ENCODE results near the gene CLPX.
"Not testable (repeated sequence)": the region's sequence is repeated elsewhere in the genome, so short reads cannot be mapped to it uniquely, and the experiment has no call there.

Gene CLPX

DNA sequence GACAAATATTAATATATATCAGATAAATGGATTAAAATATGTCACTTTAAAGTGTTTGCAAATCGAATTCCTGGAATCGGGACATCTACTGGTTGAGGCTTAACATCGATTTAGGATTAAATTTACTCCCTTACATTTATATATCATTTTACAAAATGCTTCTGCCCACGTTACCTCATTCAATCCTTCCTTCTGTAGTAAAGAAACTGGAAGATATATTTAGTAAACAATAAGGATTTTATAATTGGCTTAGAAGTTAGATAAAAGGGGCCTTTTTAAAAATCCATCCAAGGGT, 1.3 kb downstream of the CLPX start:
- no peaks in the 10 kb centered on the region for H3K27me3 ChIP-seq (ENCODE audit: control insufficient read depth in 1 of 2, insufficient read depth in 2 of 2, low read length in 2 of 2)
- H3K9ac ChIP-seq (ENCODE audit: low read length), result peak overlapping the region; percentile 69
- peaks cover 4% of the 10 kb centered on the region for H3K36me3 ChIP-seq (ENCODE audit: insufficient read depth, low read length)
- H3K4me1 ChIP-seq (ENCODE audit: insufficient read depth, low read length), result peaks cover 14% of the 10 kb centered on the region
- H3K4me3 ChIP-seq (ENCODE audit: low read depth in 1 of 2, low read length in 2 of 2), result peak overlapping the region; percentile 97 to 98
- H3K27ac ChIP-seq (ENCODE audit: low read depth, low read length), result peak overlapping the region; percentile 98
- no peaks in the 10 kb centered on the region for H3K9me3 ChIP-seq (ENCODE audit: low read length)

GRCh38 chr15:65182538-65182937, 2.6 kb downstream of the CLPX start:
- no peak overlapping the region for H3K4me3 ChIP-seq (ENCODE audit: low read depth in 1 of 2, low read length in 2 of 2)
- no peak overlapping the region for H3K27ac ChIP-seq (ENCODE audit: low read depth, low read length)
- H3K4me1 ChIP-seq (ENCODE audit: insufficient read depth, low read length), result peaks cover 14% of the 10 kb centered on the region
- H3K27me3 ChIP-seq (ENCODE audit: control insufficient read depth in 1 of 2, insufficient read depth in 2 of 2, low read length in 2 of 2), result no peaks in the 10 kb centered on the region
- no peak overlapping the region for H3K9ac ChIP-seq (ENCODE audit: low read length)
- H3K9me3 ChIP-seq (ENCODE audit: low read length), result no peaks in the 10 kb centered on the region
- H3K36me3 ChIP-seq (ENCODE audit: insufficient read depth, low read length), result peaks cover 10% of the 10 kb centered on the region

GRCh38 chr15:65181582-65182353, 3.4 kb downstream of the CLPX start:
- Histone ChIP-seq H3K4me1 (ENCODE audit: insufficient read depth, low read length) (peaks cover 14% of the 10 kb centered on the region), H3K36me3 (ENCODE audit: insufficient read depth, low read length) (peaks cover 18% of the 10 kb centered on the region)
- not testable (repeated sequence) for H3K4me3 ChIP-seq (ENCODE audit: low read depth in 1 of 2, low read length in 2 of 2); H3K27ac ChIP-seq (ENCODE audit: low read depth, low read length); H3K9ac ChIP-seq (ENCODE audit: low read length); H3K27me3 ChIP-seq (ENCODE audit: control insufficient read depth in 1 of 2, insufficient read depth in 2 of 2, low read length in 2 of 2); H3K9me3 ChIP-seq (ENCODE audit: low read length)

DNA sequence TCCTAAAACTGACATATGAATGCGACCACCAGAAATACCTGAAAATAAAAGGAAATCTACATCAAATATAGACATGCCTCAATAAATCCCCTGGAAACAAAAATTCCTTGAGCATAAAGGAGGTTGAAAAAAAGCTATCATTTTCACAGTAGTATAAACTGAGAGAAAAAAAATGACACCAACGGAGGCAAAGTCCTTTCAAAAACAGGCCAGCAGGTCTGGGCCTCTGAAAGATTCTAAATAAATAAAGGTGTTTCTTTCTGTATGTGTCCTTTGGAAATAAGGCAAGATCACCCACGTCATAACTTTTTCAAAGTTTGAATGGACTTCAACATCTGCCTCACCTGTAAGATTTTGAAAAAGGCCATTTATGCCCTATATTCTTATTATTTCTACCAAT, 5.0 kb downstream of the CLPX start:
- Histone ChIP-seq H3K4me3 (ENCODE audit: low read depth in 1 of 2, low read length in 2 of 2) (no peak overlapping the region), H3K27me3 (ENCODE audit: control insufficient read depth in 1 of 2, insufficient read depth in 2 of 2, low read length in 2 of 2) (no peaks in the 10 kb centered on the region), H3K36me3 (ENCODE audit: insufficient read depth, low read length) (peaks cover 28% of the 10 kb centered on the region), H3K4me1 (ENCODE audit: insufficient read depth, low read length) (peaks cover 14% of the 10 kb centered on the region), H3K27ac (ENCODE audit: low read depth, low read length) (no peak overlapping the region), H3K9ac (ENCODE audit: low read length) (no peak overlapping the region), H3K9me3 (ENCODE audit: low read length) (no peaks in the 10 kb centered on the region)

DNA sequence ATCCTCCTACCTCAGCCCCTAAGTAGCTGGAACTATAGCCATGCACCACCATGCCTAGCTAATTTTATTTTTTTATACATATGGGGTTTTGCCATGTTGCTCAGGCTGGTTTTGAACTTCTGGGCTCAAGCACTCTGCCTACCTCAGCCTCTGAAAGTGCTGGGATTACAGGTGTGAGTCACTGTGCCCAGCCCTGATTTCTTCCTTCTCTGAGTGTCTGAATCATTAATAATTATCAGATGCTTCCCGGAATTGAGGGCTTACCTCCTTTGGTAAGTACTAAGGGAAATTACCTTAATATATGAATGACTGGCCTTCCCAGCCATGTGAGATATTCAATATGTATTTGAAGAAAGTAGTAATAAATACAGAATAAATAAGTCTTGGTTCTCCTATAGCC, 7.2 kb downstream of the CLPX start:
- peaks cover 42% of the 10 kb centered on the region for H3K36me3 ChIP-seq (ENCODE audit: insufficient read depth, low read length)
- peaks cover 9% of the 10 kb centered on the region for H3K4me1 ChIP-seq (ENCODE audit: insufficient read depth, low read length)
- H3K9me3 ChIP-seq (ENCODE audit: low read length), result no peaks in the 10 kb centered on the region
- no peak overlapping the region for H3K9ac ChIP-seq (ENCODE audit: low read length)
- H3K27ac ChIP-seq (ENCODE audit: low read depth, low read length), result no peak overlapping the region
- H3K4me3 ChIP-seq (ENCODE audit: low read depth in 1 of 2, low read length in 2 of 2), result no peak overlapping the region
- H3K27me3 ChIP-seq (ENCODE audit: control insufficient read depth in 1 of 2, insufficient read depth in 2 of 2, low read length in 2 of 2), result no peaks in the 10 kb centered on the region

DNA sequence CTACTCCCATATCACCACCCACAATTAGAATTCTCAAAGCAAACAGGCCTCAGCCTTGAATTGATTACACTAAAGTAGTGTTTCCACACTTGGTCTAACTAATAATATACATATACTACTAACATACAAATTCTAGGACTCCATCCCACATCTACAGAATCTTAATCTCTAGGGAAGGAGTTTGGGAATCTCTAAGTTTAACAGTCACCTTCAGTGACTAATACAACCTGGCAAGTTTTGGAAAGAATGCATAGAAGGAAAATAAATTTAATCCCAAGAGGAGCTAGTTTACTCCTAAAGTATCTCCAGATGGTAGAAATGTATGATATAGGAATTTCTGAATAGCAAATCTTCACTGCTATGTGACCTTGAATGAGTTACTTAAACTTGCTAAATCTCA, 9.1 kb downstream of the CLPX start:
- Histone ChIP-seq H3K9ac (ENCODE audit: low read length) (peak overlapping the region; percentile 27), H3K4me3 (ENCODE audit: low read depth in 1 of 2, low read length in 2 of 2) (no peak overlapping the region), H3K27me3 (ENCODE audit: control insufficient read depth in 1 of 2, insufficient read depth in 2 of 2, low read length in 2 of 2) (no peaks in the 10 kb centered on the region), H3K4me1 (ENCODE audit: insufficient read depth, low read length) (no peaks in the 10 kb centered on the region), H3K27ac (ENCODE audit: low read depth, low read length) (no peak overlapping the region), H3K9me3 (ENCODE audit: low read length) (no peaks in the 10 kb centered on the region), H3K36me3 (ENCODE audit: insufficient read depth, low read length) (peaks cover 56% of the 10 kb centered on the region)

DNA sequence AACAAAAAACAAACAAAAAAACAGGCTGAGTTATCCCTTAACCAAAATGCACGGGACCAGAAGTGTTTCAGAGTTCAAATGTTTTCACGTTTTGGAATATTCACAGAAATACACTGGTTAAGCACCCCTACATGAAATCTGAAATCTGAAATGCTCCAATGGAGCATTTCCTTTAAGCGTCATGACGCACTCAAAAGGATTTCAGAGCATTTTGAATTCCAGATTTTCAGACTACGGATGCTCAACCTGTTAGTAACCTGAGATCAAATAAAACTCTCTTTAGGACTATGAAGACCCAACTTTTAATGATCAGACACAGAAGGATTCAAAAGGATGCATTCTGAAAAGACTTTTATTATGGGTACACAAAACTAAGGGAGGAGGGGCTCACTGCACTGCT, 9.6 kb downstream of the CLPX start:
- H3K27me3 ChIP-seq (ENCODE audit: control insufficient read depth in 1 of 2, insufficient read depth in 2 of 2, low read length in 2 of 2), result no peaks in the 10 kb centered on the region
- H3K27ac ChIP-seq (ENCODE audit: low read depth, low read length), result no peak overlapping the region
- no peak overlapping the region for H3K4me3 ChIP-seq (ENCODE audit: low read depth in 1 of 2, low read length in 2 of 2)
- no peaks in the 10 kb centered on the region for H3K9me3 ChIP-seq (ENCODE audit: low read length)
- H3K4me1 ChIP-seq (ENCODE audit: insufficient read depth, low read length), result no peaks in the 10 kb centered on the region
- H3K36me3 ChIP-seq (ENCODE audit: insufficient read depth, low read length), result peaks cover 57% of the 10 kb centered on the region
- peak overlapping the region; percentile 27 for H3K9ac ChIP-seq (ENCODE audit: low read length)

DNA sequence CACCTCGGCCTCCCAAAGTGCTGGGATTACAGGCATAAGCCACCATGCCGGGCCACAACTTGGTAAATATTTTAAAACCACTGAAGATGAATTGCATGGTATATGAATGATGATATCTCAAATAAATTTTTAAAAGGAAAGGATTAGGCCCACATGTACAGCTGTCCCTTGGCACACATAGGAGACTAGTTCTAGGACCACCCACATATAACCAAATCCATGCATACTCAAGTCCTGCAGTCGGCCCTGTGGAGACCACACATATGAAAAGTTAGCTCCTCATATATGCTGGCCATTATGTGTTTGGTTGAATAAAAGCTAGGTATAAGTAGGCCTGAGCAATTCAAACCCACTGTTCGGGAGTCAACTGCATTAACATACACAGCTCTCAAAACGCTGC, 10.6 kb downstream of the CLPX start:
- H3K27ac ChIP-seq (ENCODE audit: low read depth, low read length), result no peak overlapping the region
- H3K36me3 ChIP-seq (ENCODE audit: insufficient read depth, low read length), result peaks cover 61% of the 10 kb centered on the region
- H3K9me3 ChIP-seq (ENCODE audit: low read length), result no peaks in the 10 kb centered on the region
- no peak overlapping the region for H3K4me3 ChIP-seq (ENCODE audit: low read depth in 1 of 2, low read length in 2 of 2)
- no peaks in the 10 kb centered on the region for H3K4me1 ChIP-seq (ENCODE audit: insufficient read depth, low read length)
- no peaks in the 10 kb centered on the region for H3K27me3 ChIP-seq (ENCODE audit: control insufficient read depth in 1 of 2, insufficient read depth in 2 of 2, low read length in 2 of 2)
- no peak overlapping the region for H3K9ac ChIP-seq (ENCODE audit: low read length)

DNA sequence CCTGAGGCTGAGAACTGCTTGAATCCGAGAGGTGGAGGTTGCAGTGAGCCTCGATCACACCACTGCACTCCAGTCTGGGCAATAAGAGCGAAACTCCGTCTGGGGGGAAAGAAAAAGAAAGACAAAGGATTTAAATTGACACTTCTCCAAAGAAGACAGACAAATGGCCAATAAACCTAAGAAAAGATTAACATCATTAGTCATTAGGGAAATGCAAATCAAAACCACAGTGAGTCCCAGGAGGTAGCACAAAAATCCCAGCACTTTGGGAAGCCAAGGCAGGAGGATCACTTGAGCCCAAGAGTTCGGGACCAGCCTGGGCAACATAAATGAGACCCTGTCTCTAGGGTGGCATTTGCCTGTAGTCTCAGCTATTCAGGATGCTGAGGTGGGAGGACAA, 12.6 kb downstream of the CLPX start:
- no peaks in the 10 kb centered on the region for H3K4me1 ChIP-seq (ENCODE audit: insufficient read depth, low read length)
- H3K4me3 ChIP-seq (ENCODE audit: low read depth in 1 of 2, low read length in 2 of 2), result no peak overlapping the region
- no peaks in the 10 kb centered on the region for H3K27me3 ChIP-seq (ENCODE audit: control insufficient read depth in 1 of 2, insufficient read depth in 2 of 2, low read length in 2 of 2)
- no peak overlapping the region for H3K9ac ChIP-seq (ENCODE audit: low read length)
- H3K36me3 ChIP-seq (ENCODE audit: insufficient read depth, low read length), result peaks cover 53% of the 10 kb centered on the region
- H3K9me3 ChIP-seq (ENCODE audit: low read length), result no peaks in the 10 kb centered on the region
- no peak overlapping the region for H3K27ac ChIP-seq (ENCODE audit: low read depth, low read length)

- Histone ChIP-seq H3K4me1 (ENCODE audit: insufficient read depth, low read length) (no peaks in the 10 kb centered on the region), H3K27ac (ENCODE audit: low read depth, low read length) (no peak overlapping the region), H3K9ac (ENCODE audit: low read length) (no peak overlapping the region), H3K36me3 (ENCODE audit: insufficient read depth, low read length) (peaks cover 48% of the 10 kb centered on the region), H3K27me3 (ENCODE audit: control insufficient read depth in 1 of 2, insufficient read depth in 2 of 2, low read length in 2 of 2) (no peaks in the 10 kb centered on the region), H3K4me3 (ENCODE audit: low read depth in 1 of 2, low read length in 2 of 2) (no peak overlapping the region), H3K9me3 (ENCODE audit: low read length) (no peaks in the 10 kb centered on the region)
Observed at GRCh38 chr15:65171428-65171827, 13.7 kb downstream of the CLPX start.

- no peaks in the 10 kb centered on the region for H3K4me1 ChIP-seq (ENCODE audit: insufficient read depth, low read length)
- no peak overlapping the region for H3K4me3 ChIP-seq (ENCODE audit: low read depth in 1 of 2, low read length in 2 of 2)
- H3K36me3 ChIP-seq (ENCODE audit: insufficient read depth, low read length), result peaks cover 22% of the 10 kb centered on the region
- H3K27ac ChIP-seq (ENCODE audit: low read depth, low read length), result no peak overlapping the region
- H3K9me3 ChIP-seq (ENCODE audit: low read length), result no peaks in the 10 kb centered on the region
- H3K27me3 ChIP-seq (ENCODE audit: control insufficient read depth in 1 of 2, insufficient read depth in 2 of 2, low read length in 2 of 2), result no peaks in the 10 kb centered on the region
- no peak overlapping the region for H3K9ac ChIP-seq (ENCODE audit: low read length)
Observed at GRCh38 chr15:65165875-65166274, 19.3 kb downstream of the CLPX start.

DNA sequence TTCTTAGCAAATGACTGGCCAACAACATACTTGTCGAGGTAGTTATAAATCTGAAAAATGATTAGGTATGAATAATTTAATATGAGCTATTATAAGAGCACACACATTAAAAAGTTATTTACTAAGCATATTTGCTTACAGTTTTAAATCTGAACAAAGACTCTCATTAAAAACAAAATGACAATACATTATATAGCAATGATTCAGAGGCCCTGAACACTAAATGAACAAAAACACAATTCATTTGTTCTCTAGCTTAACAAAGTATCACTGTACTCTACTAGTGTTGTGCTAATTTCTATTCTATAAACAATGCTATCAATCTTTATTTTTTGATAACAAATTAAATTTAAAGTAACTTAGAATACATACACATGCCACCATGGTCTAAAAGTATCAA, 21.0 kb downstream of the CLPX start:
- H3K27me3 ChIP-seq (ENCODE audit: control insufficient read depth in 1 of 2, insufficient read depth in 2 of 2, low read length in 2 of 2), result no peaks in the 10 kb centered on the region
- no peaks in the 10 kb centered on the region for H3K9me3 ChIP-seq (ENCODE audit: low read length)
- no peak overlapping the region for H3K27ac ChIP-seq (ENCODE audit: low read depth, low read length)
- no peaks in the 10 kb centered on the region for H3K4me1 ChIP-seq (ENCODE audit: insufficient read depth, low read length)
- H3K9ac ChIP-seq (ENCODE audit: low read length), result no peak overlapping the region
- no peak overlapping the region for H3K4me3 ChIP-seq (ENCODE audit: low read depth in 1 of 2, low read length in 2 of 2)
- H3K36me3 ChIP-seq (ENCODE audit: insufficient read depth, low read length), result peaks cover 15% of the 10 kb centered on the region

Data from muscle layer of colon (tissue), 2 donors.